Type B pancreatic cell (in vitro differentiated cells): ENCODE results near the gene KIF15. TPM values are rescaled to one million over a fixed set of nuclear protein-coding genes. Genes with fewer than 3 reads are reported as not detected.
A peak's percentile ranks its signal among the peaks of the same experiment; 100 is the strongest.

Experiments
- DNase-seq: peaks from one replicate; pipeline ENCODE4 v3.0.0; 2021; ENCODE audit warnings: mixed read lengths; ENCODE audit not compliant: unreplicated experiment; ENCODE audit errors: extremely low spot score
- H3K27ac Mint-ChIP-seq: 2 replicates; pipeline ENCODE4 v1.8.0; 2021; ENCODE audit warnings: mild to moderate bottlenecking, mixed read lengths
- H3K27me3 Mint-ChIP-seq: 2 replicates; pipeline ENCODE4 v1.8.0; 2021; ENCODE audit warnings: mixed read lengths
- H3K36me3 Mint-ChIP-seq: 2 replicates; pipeline ENCODE4 v1.8.0; 2021; ENCODE audit warnings: mixed read lengths
- H3K4me1 Mint-ChIP-seq: one replicate; pipeline ENCODE4 v1.8.0; 2021; ENCODE audit warnings: mixed read lengths; ENCODE audit not compliant: unreplicated experiment
- H3K4me3 Mint-ChIP-seq: 2 replicates; pipeline ENCODE4 v1.8.0; 2021; ENCODE audit warnings: mild to moderate bottlenecking, mixed read lengths
- H3K9me3 Mint-ChIP-seq: 2 replicates; pipeline ENCODE4 v1.8.0; 2021; ENCODE audit warnings: mixed read lengths
- CTCF ChIP-seq: fragments of 200-600 bp; sonication (generic); conservative IDR thresholded peaks from 2 replicates; pipeline ENCODE4 v1.5.0; 2021; ENCODE audit warnings: antibody characterized with exemption, mild to moderate bottlenecking
- total RNA-seq: library from RNA; stranded (reverse); gene quantifications from 2 replicates; pipeline ENCODE4 v1.2.1, GENCODE V29; 2021; ENCODE audit warnings: low replicate concordance

The KIF15 gene
- total RNA-seq, 1 donor from 2014 or later = 24.8 TPM

GRCh38 chr3:44892689-44893088, 131.1 kb downstream of the KIF15 start:
- no peak for TF ChIP-seq CTCF
- Mint-ChIP-seq H3K27me3 (no peaks in the 10 kb centered on the region), H3K36me3 (no peaks in the 10 kb centered on the region), H3K9me3 (no peaks in the 10 kb centered on the region), H3K27ac (no peak overlapping the region), H3K4me1 (no peaks in the 10 kb centered on the region), H3K4me3 (no peak overlapping the region)
- DNase-seq = no peak

GRCh38 chr3:44893097-44893496, 131.5 kb downstream of the KIF15 start:
- H3K27me3 Mint-ChIP-seq = no peaks in the 10 kb centered on the region
- H3K4me3 Mint-ChIP-seq = no peak overlapping the region
- H3K27ac Mint-ChIP-seq = no peak overlapping the region
- no peak for TF ChIP-seq CTCF
- no peaks in the 10 kb centered on the region for H3K36me3 Mint-ChIP-seq
- no peaks in the 10 kb centered on the region for H3K9me3 Mint-ChIP-seq
- no peak for DNase-seq
- H3K4me1 Mint-ChIP-seq = no peaks in the 10 kb centered on the region

GRCh38 chr3:44894485-44894884, 132.9 kb downstream of the KIF15 start:
- Mint-ChIP-seq H3K9me3 (no peaks in the 10 kb centered on the region), H3K4me3 (no peak overlapping the region), H3K27me3 (no peaks in the 10 kb centered on the region), H3K36me3 (no peaks in the 10 kb centered on the region), H3K27ac (no peak overlapping the region), H3K4me1 (peaks cover 1% of the 10 kb centered on the region)
- TF ChIP-seq CTCF = no peak
- DNase-seq = no peak

- no peak for TF ChIP-seq CTCF
- Mint-ChIP-seq H3K36me3 (no peaks in the 10 kb centered on the region), H3K9me3 (no peaks in the 10 kb centered on the region), H3K27ac (no peak overlapping the region), H3K4me3 (no peak overlapping the region), H3K27me3 (peaks cover 9% of the 10 kb centered on the region), H3K4me1 (peaks cover 11% of the 10 kb centered on the region)
- DNase-seq = no peak
Measured at GRCh38 chr3:44896440-44896839, 134.8 kb downstream of the KIF15 start.

GRCh38 chr3:44899683-44900367, 138.2 kb downstream of the KIF15 start:
- Mint-ChIP-seq H3K4me3 (no peak overlapping the region), H3K27ac (peak overlapping the region; percentile 15), H3K4me1 (peaks cover 16% of the 10 kb centered on the region), H3K27me3 (peaks cover 9% of the 10 kb centered on the region), H3K9me3 (no peaks in the 10 kb centered on the region), H3K36me3 (no peaks in the 10 kb centered on the region)
- no peak for DNase-seq
- TF ChIP-seq CTCF = no peak

GRCh38 chr3:44902628-44903027, 141.0 kb downstream of the KIF15 start:
- no peak for DNase-seq
- H3K27me3 Mint-ChIP-seq = peaks cover 10% of the 10 kb centered on the region
- no peak overlapping the region for H3K27ac Mint-ChIP-seq
- no peaks in the 10 kb centered on the region for H3K9me3 Mint-ChIP-seq
- no peaks in the 10 kb centered on the region for H3K36me3 Mint-ChIP-seq
- no peak for TF ChIP-seq CTCF
- H3K4me1 Mint-ChIP-seq = peaks cover 16% of the 10 kb centered on the region
- H3K4me3 Mint-ChIP-seq = no peak overlapping the region
